Uterus (tissue), 2 donors: Measurements from ENCODE around the gene CYLC2.

Experiments
- POLR2A ChIP-seq, 2 donors: fragments of 450-650 bp; IDR thresholded peaks; one replicate each; pipeline ENCODE4 v1.6.1; 2016; ENCODE audit warnings: antibody characterized with exemption in 2 of 2, mild to moderate bottlenecking in 1 of 2, moderate library complexity in 1 of 2
- TF ChIP-seq, protein P1 (sequence below), 4 experiments: fragments of 200-600 bp in 2 of 4; fragments of 450-650 bp in 2 of 4; sonication (generic) in 2 of 4; IDR thresholded peaks; one replicate each; pipeline ENCODE4 v1.5.1; 2016 to 2019; ENCODE audit warnings: antibody characterized with exemption in 4 of 4, mild to moderate bottlenecking in 2 of 4, moderate library complexity in 1 of 4

- TF ChIP-seq, protein P1, sequence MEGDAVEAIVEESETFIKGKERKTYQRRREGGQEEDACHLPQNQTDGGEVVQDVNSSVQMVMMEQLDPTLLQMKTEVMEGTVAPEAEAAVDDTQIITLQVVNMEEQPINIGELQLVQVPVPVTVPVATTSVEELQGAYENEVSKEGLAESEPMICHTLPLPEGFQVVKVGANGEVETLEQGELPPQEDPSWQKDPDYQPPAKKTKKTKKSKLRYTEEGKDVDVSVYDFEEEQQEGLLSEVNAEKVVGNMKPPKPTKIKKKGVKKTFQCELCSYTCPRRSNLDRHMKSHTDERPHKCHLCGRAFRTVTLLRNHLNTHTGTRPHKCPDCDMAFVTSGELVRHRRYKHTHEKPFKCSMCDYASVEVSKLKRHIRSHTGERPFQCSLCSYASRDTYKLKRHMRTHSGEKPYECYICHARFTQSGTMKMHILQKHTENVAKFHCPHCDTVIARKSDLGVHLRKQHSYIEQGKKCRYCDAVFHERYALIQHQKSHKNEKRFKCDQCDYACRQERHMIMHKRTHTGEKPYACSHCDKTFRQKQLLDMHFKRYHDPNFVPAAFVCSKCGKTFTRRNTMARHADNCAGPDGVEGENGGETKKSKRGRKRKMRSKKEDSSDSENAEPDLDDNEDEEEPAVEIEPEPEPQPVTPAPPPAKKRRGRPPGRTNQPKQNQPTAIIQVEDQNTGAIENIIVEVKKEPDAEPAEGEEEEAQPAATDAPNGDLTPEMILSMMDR (IDR thresholded peaks at IDR 0.05), result no peak
- no peak for TF ChIP-seq POLR2A (IDR thresholded peaks at IDR 0.05)
Measured at GRCh38 chr9:102985162-102985895, 9.8 kb upstream of the CYLC2 start.
